ENCODE results near the gene GTPBP1.
A peak's percentile ranks its signal among the peaks of the same experiment; 100 is the strongest.

GTPBP1 gene

DNA sequence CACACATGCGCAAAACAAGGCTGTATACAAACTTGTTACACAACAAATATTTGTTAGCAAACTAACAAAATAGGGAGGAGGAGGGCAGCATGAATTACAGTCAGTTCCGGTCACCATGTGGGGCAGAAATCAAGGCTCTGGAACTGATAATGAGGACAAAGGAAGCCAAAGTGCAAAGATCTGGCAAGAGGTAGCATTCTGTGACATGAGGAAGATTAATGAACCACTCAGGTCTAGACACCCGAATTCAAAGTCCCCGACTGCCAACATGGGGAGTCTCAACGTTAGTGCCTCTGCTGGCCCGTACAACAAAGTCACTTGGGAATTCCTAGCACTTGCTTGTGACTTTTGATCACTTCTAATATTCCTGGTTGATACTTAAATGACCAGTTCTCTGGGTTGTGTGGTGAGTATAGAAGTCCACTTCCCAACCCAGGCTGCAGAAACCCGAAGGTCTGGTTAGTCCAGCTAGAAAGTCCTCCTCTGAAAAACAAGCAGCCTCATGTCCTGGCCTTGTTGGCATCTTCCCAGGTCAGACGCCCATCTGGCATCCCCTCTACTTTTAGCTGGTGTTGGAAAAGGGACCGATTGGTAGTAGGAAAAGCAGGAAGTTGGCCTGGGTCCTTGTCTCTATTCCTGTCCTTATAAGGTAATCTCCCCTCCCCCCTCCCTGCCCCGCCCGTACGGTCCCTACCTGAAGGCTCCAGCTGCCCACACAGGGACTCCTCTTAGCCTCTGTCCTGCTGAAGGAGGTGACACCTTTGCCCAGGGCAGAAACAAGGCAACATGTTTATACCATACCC, 48.4 kb downstream of the GTPBP1 start:
- no peak for DNase-seq (ENCODE audit: low read depth, low spot score)
- H3K4me3 ChIP-seq (ENCODE audit: low read length) = peak overlapping the region; percentile 79

- DNase-seq (ENCODE audit: low read depth, low spot score) = no peak
- H3K4me3 ChIP-seq (ENCODE audit: low read length) = peak overlapping the region; percentile 79
These were observed 49.0 kb downstream of the GTPBP1 start for GRCh38 chr22:38754751-38755154.

GRCh38 chr22:38755155-38755910, 49.6 kb downstream of the GTPBP1 start:
- DNase-seq (ENCODE audit: low read depth, low spot score) = no peak
- peak overlapping the region; percentile 79 for H3K4me3 ChIP-seq (ENCODE audit: low read length)

- peak; percentile 72 for DNase-seq (ENCODE audit: low read depth, low spot score)
- H3K4me3 ChIP-seq (ENCODE audit: low read length) = peak within 1 kb of the TSS; percentile 79
These were observed 50.3 kb downstream of the GTPBP1 start, which contains the start of gene SUN2 for GRCh38 chr22:38755911-38756532. Gene SUN2, minus strand, starts transcription at chr22:38755998. Its CDS starts 3,370 bp downstream, at chr22:38752628.

DNA sequence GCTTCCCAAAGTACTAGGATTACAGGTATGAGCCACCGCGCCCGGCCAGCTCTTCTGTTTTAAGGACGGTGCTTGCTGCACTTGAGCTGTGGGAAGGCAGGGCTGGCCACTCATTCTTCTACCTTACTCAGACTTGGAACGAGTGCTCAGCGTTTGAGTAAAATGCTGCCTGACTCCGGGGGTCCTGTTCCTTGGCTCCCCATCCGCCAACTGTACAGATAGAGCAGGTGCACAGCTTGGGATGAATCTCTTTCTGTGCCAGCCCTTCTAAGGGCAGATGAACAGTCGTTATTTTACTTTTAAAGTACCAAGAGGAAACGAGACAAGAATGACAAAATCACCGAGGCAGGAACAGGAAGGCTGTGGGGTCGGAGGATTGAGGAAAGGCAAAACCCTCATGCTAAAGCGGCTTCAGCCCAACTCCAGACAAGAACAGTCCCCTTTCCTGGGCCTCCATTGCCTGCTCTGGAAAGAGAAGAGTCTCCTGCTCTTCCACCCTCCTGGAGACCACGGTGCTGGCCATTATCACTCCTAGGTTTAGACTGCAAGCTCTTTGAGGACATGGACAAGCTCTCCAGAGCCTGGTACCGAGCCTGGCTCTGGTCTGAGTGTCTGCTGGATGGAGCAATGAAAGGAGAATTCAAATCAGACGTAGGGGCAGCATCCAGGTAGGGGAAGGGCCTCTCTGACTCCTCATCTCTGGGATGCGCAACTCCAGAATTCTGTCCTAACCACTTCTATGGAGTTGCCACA, 51.1 kb downstream of the GTPBP1 start:
- DNase-seq (ENCODE audit: low read depth, low spot score) = no peak
- peak overlapping the region; percentile 79 for H3K4me3 ChIP-seq (ENCODE audit: low read length)

DNA sequence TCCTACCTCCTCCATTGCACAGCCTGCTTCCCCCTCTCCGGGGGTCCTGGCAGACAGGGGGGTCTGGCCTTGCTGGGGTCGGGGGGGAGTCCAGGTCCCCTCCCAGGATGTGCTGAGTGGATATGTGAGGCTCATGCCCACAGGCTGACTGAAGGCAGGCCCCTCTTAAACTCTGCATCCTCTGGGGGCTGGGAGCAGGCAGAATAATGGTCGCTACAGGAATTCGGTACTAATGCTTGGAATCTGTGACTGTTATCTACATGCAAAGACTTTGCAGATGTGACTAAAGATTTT, 51.7 kb downstream of the GTPBP1 start:
- peak overlapping the region; percentile 79 for H3K4me3 ChIP-seq (ENCODE audit: low read length)

GRCh38 chr22:38758276-38758945, 52.7 kb downstream of the GTPBP1 start:
- DNase-seq (ENCODE audit: low read depth, low spot score) = peak; percentile 55
- no peak overlapping the region for H3K4me3 ChIP-seq (ENCODE audit: low read length)

More for the DNA sequence above, 51.7 kb downstream of the GTPBP1 start:
- no peak for DNase-seq (ENCODE audit: low read depth, low spot score)

DNA sequence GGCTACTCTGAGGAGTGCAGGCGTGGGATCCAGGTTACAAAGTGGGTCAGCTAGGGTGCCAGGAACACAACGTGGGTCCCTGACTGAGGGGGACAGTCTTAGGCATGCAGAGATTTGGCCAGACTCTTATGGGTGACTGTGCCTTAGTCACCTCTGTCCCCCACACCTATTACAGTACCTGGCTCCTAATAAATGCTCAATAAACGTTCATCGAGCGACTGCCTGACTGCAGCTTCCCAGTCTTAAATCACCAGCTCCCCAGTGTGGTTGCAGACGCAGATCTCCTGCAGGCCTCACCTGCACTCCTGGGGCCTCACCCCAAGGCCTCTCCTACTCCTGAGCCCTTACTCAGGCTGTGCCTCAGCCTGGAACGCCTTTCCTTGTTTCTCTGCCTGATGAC, 53.3 kb downstream of the GTPBP1 start:
- H3K4me3 ChIP-seq (ENCODE audit: low read length) = no peak overlapping the region
- DNase-seq (ENCODE audit: low read depth, low spot score) = no peak

DNA sequence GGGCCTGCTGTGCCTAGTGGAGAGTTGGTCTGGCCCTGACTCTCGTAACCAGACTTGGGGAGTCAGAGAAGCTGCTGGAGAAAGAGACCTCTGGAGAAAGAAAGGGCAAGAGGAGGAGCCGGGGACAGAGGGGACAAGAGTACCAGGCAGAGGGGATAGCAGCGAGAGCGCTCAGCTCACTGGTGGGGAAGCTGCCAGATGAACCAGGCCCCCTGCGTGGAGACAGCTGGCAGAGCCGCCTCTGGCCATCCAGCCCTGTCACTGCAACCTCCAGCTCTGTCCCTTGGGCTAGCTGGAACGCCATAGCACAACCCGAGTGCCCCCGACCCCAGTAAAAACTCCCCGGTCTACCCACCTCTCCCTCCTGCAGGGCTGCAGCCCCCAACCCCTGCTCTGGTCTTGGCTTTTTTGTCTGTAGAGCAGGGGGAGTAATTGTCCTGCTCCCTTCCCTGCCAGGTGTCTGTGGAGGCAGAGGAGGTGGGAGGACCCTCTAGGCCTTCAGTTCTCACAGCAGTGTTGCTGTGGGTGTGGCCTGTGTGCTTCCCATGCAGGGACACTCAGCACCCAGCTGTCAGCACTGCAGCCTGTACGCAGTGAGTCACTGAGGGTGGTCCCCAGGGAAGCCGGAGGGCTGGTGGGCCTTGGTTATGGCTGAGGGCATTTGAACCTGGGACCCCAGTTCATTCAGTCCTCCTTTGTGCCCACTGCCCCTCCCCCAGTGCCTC, 54.9 kb downstream of the GTPBP1 start:
- no peak overlapping the region for H3K4me3 ChIP-seq (ENCODE audit: low read length)
- DNase-seq (ENCODE audit: low read depth, low spot score) = no peak

DNA sequence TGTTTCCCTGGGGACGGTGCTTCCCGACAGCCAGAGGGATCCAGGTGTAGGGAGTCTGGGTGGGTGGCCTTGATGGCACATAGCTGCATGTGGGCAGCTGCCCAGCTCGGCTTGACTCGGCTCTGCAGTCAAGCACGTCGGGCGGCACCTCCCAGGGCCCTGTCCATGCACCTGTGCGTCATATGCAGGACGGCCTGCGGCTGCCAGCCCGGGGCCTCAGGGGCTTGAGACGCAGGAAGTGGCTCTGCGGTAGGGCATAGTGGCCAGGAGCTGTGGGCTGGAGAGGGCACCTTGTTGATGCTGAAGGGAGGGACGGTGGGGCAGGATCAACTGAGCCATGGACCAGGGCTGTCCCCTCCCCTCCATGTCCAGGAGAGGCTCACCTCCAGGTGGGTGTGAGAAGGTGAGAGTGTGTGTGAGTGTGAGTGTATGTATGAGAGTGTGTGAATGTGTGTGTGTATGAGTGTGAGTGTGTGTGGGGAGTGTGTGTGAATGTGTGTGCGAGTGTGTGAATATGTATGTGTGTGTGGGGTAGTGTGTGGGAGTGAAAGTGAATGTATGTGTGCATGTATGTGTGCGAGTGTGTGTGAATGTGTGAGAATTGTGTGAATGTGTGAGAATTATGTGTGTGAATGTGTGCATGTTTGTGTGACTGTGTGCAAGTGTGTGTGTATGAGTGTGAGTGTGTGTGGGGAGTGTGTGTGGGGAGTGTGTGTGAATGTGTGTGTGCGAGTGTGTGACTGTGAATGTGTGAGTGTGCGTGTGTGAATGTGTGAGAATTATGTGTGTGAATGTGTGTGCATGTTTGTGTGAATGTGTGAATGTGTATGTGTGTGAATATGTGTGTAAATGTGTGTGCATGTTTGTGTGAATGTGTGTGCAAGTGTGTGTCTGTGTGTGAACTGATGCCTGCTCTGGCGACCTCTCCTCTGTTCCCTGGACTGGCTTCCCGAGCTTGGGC, 55.7 kb downstream of the GTPBP1 start:
- DNase-seq (ENCODE audit: low read depth, low spot score) = no peak

DNA sequence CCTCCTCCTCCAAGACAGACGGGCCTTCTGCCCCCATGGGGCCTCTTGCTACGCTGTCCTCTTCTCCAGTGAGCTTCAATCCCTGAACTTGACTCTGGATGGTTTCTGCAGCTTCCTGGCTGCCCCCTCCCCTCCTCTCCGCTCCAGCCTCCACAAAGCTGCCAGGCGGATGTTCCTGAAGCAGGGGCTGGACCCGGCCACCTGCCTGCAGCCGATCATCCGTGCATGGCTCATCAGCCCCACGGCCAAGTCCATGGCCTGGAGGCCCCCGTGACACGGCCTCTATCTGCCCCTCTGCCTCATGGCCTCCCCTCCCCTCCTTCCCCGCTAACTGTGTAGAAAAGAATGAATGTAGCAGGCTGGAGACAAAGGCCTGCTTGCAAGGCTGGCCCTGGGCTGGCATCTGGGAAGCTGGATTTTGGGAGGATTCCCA, 56.8 kb downstream of the GTPBP1 start:
- DNase-seq (ENCODE audit: low read depth, low spot score) = no peak
- no peak overlapping the region for H3K4me3 ChIP-seq (ENCODE audit: low read length)

More for the DNA sequence above, 55.7 kb downstream of the GTPBP1 start:
- H3K4me3 ChIP-seq (ENCODE audit: low read length) = no peak overlapping the region

DNA sequence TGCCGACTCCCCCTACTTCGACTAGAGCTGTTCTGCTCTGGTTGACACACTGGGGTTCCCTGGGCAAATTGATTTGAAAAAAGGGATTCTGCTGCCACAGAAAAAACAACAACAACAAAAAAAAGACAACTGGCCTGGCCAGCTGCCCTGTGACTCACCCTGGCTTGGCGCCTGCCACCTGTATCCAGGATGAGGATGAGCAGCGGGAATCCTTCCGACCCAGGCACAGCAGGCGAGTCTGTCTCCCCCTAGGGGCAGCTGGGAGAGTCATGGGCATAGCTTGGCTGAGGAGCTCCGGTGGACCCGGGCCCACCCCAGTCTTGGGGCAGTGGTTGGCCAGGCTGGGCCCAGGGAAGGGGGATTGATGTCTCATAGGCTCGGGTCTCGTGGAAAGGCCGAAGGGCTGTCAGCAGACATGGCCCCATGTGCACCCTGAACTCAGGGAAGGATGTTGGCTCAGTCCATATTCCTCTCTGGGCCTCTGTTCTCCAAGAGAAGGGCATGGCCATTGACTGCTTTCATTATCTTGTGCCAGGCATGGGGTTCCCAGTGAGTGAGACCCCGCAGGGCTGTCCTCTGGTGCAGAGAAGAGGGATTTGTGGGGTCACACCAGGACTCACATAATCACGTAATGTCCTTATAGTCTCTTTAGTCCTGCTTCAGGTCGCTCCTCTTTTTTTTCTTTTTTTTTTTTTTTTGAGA, 60.5 kb downstream of the GTPBP1 start:
- DNase-seq (ENCODE audit: low read depth, low spot score) = no peak
- H3K4me3 ChIP-seq (ENCODE audit: low read length) = no peak overlapping the region

DNA sequence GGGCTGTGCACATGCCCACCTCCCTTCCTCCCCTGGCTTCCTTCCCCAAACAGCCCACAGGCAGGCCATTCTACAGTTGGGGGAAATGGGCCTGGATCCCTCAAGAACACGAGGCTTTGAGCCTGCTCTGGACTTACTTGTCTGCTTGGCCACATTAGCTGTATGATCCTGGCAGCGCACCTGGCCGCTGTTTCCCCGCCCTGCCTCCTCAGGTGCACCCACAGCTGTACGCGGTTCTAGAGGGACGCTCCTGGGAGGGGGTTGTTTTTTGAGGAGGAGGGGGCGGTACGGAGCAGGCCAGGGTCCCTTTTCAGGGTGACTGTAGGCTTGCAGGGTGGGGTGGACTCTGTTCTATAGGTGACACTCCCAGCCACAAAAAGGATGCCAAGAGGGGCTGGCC, 61.6 kb downstream of the GTPBP1 start:
- DNase-seq (ENCODE audit: low read depth, low spot score) = no peak
- H3K4me3 ChIP-seq (ENCODE audit: low read length) = no peak overlapping the region

DNA sequence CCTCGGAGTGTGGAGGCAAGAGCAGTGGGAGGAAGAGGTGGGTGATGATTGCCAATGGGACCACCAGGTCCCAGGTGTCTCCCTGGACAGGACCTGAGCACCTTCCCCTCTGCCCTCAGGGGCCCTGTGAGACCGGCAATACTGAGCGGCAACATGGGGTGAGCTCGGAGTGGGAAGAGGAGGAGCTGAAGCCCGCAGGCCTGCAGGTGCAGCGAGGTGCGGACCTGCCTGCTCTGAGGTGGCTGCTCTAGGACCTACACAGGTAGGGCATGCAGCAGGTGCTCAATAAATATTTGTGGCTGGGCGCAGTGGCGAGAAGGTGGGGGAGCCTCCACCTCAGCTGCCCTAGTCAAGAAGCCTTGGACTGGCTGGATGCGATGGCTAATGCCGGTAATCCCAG, 62.3 kb downstream of the GTPBP1 start:
- no peak overlapping the region for H3K4me3 ChIP-seq (ENCODE audit: low read length)
- DNase-seq (ENCODE audit: low read depth, low spot score) = no peak

DNA sequence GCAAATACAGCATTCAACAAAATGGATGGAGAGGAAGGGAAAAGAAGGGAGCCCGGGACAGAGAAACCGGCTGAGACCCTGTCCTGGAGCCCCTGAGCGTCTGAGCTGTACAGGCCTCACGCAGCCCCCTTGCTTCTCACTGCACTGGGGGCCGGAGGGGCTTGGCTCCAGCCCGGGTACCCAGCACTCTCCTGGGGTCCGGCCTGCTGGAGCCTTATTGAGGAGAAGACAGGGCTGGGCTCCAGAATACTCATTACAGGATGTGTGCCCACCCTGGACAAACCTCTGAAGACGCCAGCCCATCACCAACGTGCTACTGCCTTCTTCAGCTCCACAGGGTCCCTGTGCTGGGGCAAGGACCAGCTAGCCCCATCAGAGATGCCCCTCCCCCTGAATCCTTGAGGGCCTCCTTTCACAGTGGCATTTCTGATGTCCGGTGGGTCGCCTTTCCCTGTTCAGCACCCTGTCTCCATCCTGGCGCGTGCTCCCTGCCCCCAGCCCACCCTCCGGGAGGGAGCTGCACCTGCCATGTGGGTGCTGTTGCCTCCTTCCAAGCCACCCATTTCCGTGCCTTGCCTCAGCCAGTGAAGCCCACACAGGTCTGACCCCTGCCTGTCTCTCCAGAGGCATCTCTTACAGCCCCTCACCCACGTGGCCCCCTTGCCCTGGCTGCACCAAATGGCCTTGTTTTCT, 64.7 kb downstream of the GTPBP1 start:
- no peak for DNase-seq (ENCODE audit: low read depth, low spot score)
- no peak overlapping the region for H3K4me3 ChIP-seq (ENCODE audit: low read length)

DNA sequence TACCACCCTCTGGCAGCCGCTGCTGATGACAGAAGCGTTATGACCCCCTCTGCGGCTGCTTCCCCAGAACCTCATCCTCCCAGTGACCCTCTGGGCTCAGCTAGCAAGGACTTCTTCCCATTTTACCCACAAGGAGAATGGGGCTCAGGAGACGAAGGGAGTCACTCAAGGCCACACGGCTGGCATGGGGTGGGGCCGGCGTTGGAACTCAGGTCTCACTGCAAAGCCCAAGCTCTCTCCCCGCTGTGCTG, 66.8 kb downstream of the GTPBP1 start:
- H3K4me3 ChIP-seq (ENCODE audit: low read length) = no peak overlapping the region
- no peak for DNase-seq (ENCODE audit: low read depth, low spot score)

All from Jurkat, Clone E6-1 (cell line).